SK-N-SH (cell line): ENCODE data around the gene MYLK. TPM values are rescaled to one million over a fixed set of nuclear protein-coding genes. Genes with fewer than 3 reads are reported as not detected.

Experiments used
- CTCF ChIA-PET: fragments of 300-600, 350-600 bp; formaldehyde crosslinking; extraction: SDS; loops from one replicate; lab custom pipeline; 2021; lab: Yijun Ruan, JAX
- POLR2A ChIA-PET: fragments of 350-600 bp; sonication (Branson Sonifier 250); formaldehyde crosslinking; extraction: SDS; loops from one replicate; lab custom pipeline; 2020; ENCODE audit warnings: antibody characterized with exemption, inconsistent platforms; lab: Yijun Ruan, JAX
- DNase-seq: peaks from one replicate; pipeline ENCODE4 v3.0.0; 2012
- H2AFZ ChIP-seq: fragments of 200-600 bp; sonication (generic); 2 replicates; pipeline ENCODE4 v1.8.1; 2016; ENCODE audit warnings: antibody characterized with exemption, mild to moderate bottlenecking, low read depth
- H3F3A ChIP-seq: fragments of 200-600 bp; sonication (generic); replicated peaks from 2 replicates; pipeline ENCODE3; 2016; ENCODE audit warnings: antibody characterized with exemption, mild to moderate bottlenecking; ENCODE audit not compliant: insufficient read depth
- H3K27ac ChIP-seq, 2 experiments: fragments of 200-500 bp in 1 of 2; fragments of 200-600 bp in 1 of 2; sonication (Bioruptor generic) in 1 of 2; sonication (generic), shearing (Covaris generic) in 1 of 2; 2 replicates each; pipeline versions ENCODE4 v1.5.1 to v1.6.1; 2014 to 2016; ENCODE audit warnings: low read depth in 2 of 2, inconsistent platforms in 1 of 2, low read length in 1 of 2, mild to moderate bottlenecking in 1 of 2, mixed read lengths in 1 of 2
- H3K27me3 ChIP-seq: fragments of 200-600 bp; sonication (generic), shearing (Covaris generic); 2 replicates; pipeline ENCODE4 v1.6.1; 2016; ENCODE audit warnings: mixed run types; ENCODE audit not compliant: insufficient read depth
- H3K36me3 ChIP-seq, 2 experiments: fragments of 200-500 bp in 1 of 2; fragments of 200-600 bp in 1 of 2; sonication (Bioruptor generic) in 1 of 2; sonication (generic) in 1 of 2; replicated peaks in 1 of 2; 2 replicates each; pipeline versions ENCODE3 to v1.5.1; 2014 to 2016; ENCODE audit warnings: low read length in 1 of 2, mild to moderate bottlenecking in 1 of 2; ENCODE audit not compliant: insufficient read depth in 2 of 2, control insufficient read depth in 1 of 2
- H3K4me1 ChIP-seq, 2 experiments: fragments of 200-500 bp in 1 of 2; fragments of 200-600 bp in 1 of 2; sonication (Bioruptor generic) in 1 of 2; sonication (generic), shearing (Covaris generic) in 1 of 2; 2 replicates each; pipeline versions ENCODE4 v1.5.1 to v1.6.1; 2014 to 2016; ENCODE audit warnings: low read depth in 1 of 2, low read length in 1 of 2, mixed run types in 1 of 2; ENCODE audit not compliant: insufficient read depth in 2 of 2, control insufficient read depth in 1 of 2
- H3K4me2 ChIP-seq: fragments of 200-600 bp; sonication (generic), shearing (Covaris generic); 2 replicates; pipeline ENCODE4 v1.6.1; 2017; ENCODE audit warnings: mixed run types
- H3K4me3 ChIP-seq, 2 experiments: fragments of 200-500 bp in 1 of 2; fragments of 200-600 bp in 1 of 2; sonication (Bioruptor generic) in 1 of 2; sonication (generic), shearing (Covaris generic) in 1 of 2; 2 replicates each; pipeline versions ENCODE4 v1.5.1 to v1.8.1; 2014 to 2016; ENCODE audit warnings: low read depth in 2 of 2, inconsistent platforms in 1 of 2, low read length in 1 of 2, mild to moderate bottlenecking in 1 of 2, mixed read lengths in 1 of 2, moderate library complexity in 1 of 2
- H3K79me2 ChIP-seq: fragments of 200-600 bp; sonication (generic); 2 replicates; pipeline ENCODE4 v1.8.1; 2017; ENCODE audit warnings: mild to moderate bottlenecking; ENCODE audit not compliant: insufficient read depth
- H3K9ac ChIP-seq: fragments of 200-600 bp; sonication (generic); 2 replicates; pipeline ENCODE4 v1.6.1; 2017; ENCODE audit warnings: mixed run types
- H3K9me2 ChIP-seq: fragments of 200-600 bp; sonication (generic); 2 replicates; pipeline ENCODE4 v1.6.1; 2017; ENCODE audit warnings: mixed run types
- H3K9me3 ChIP-seq: fragments of 200-600 bp; sonication (generic); 2 replicates; pipeline ENCODE4 v1.6.1; 2017; ENCODE audit warnings: mixed run types, mild to moderate bottlenecking, moderate library complexity
- H4K20me1 ChIP-seq: fragments of 200-600 bp; sonication (generic); 2 replicates; pipeline ENCODE4 v1.6.1; 2017; ENCODE audit warnings: mild to moderate bottlenecking, mixed run types; ENCODE audit not compliant: insufficient read depth
- ELF1 ChIP-seq: IDR thresholded peaks from 2 replicates; pipeline ENCODE4 v1.4.0; 2012
- EP300 ChIP-seq, 2 experiments: IDR thresholded peaks; 2 replicates each; pipeline versions ENCODE4 v1.4.0 to v1.6.1; 2012; ENCODE audit warnings: borderline replicate concordance in 1 of 2, low read depth in 1 of 2, low read length in 1 of 2
- EZH2phosphoT487 ChIP-seq: fragments of 200-600 bp; sonication (generic); IDR thresholded peaks from 2 replicates; pipeline ENCODE4 v1.6.1; 2017; ENCODE audit warnings: low read depth, mixed run types, mild to moderate bottlenecking, antibody characterized with exemption, moderate library complexity, borderline replicate concordance
- FOSL2 ChIP-seq: IDR thresholded peaks from 2 replicates; pipeline ENCODE4 v1.4.0; 2012; ENCODE audit warnings: low read depth, mild to moderate bottlenecking, moderate library complexity, borderline replicate concordance
- FOXM1 ChIP-seq: IDR thresholded peaks from 2 replicates; pipeline ENCODE4 v1.4.0; 2012; ENCODE audit warnings: low read depth, mild to moderate bottlenecking
- GABPA ChIP-seq: IDR thresholded peaks from 2 replicates; pipeline ENCODE4 v1.4.0; 2012; ENCODE audit warnings: low read depth, mild to moderate bottlenecking
- JUND ChIP-seq: IDR thresholded peaks from 2 replicates; pipeline ENCODE4 v1.4.0; 2012
- NRF1 ChIP-seq: IDR thresholded peaks from 2 replicates; pipeline ENCODE4 v1.6.1; 2012; ENCODE audit warnings: low read depth, mild to moderate bottlenecking, low read length
- POLR2AphosphoS5 ChIP-seq: IDR thresholded peaks from 2 replicates; pipeline ENCODE4 v1.6.1; 2012; ENCODE audit warnings: low read depth, low read length
- RAD21 ChIP-seq: IDR thresholded peaks from 2 replicates; pipeline ENCODE4 v1.6.1; 2012; ENCODE audit warnings: mild to moderate bottlenecking, low read length
- RXRA ChIP-seq: IDR thresholded peaks from 2 replicates; pipeline ENCODE4 v1.4.0; 2012; ENCODE audit warnings: low read depth, mild to moderate bottlenecking, borderline replicate concordance
- SIN3A ChIP-seq: IDR thresholded peaks from 2 replicates; pipeline ENCODE4 v1.6.1; 2012; ENCODE audit warnings: low read depth, mild to moderate bottlenecking, low read length, moderate library complexity, borderline replicate concordance
- TCF12 ChIP-seq: IDR thresholded peaks from 2 replicates; pipeline ENCODE4 v1.4.0; 2012
- TEAD4 ChIP-seq: IDR thresholded peaks from 2 replicates; pipeline ENCODE4 v1.4.0; 2012; ENCODE audit warnings: mild to moderate bottlenecking, borderline replicate concordance; ENCODE audit not compliant: insufficient read depth
- YY1 ChIP-seq: IDR thresholded peaks from 2 replicates; pipeline ENCODE4 v1.4.0; 2012; ENCODE audit warnings: low read depth, mild to moderate bottlenecking
- WGBS: methylation state at CpG from one replicate; pipeline ENCODE4 v1.1.6; 2017; ENCODE audit warnings: low lambda C conversion rate; 5-methylcytosine and 5-hydroxymethylcytosine counted together
- polyA plus RNA-seq, 3 experiments: library from polyadenylated mRNA; depleted of rRNA; stranded (reverse); fragments of >200 nt; gene quantifications; 2 replicates each; pipeline ENCODE4 v1.2.3, GENCODE V29; 2012
- TF ChIP-seq, protein P1 (sequence below): fragments of 200-600 bp; sonication (generic); IDR thresholded peaks from 2 replicates; pipeline ENCODE4 v1.6.1; 2017; ENCODE audit warnings: antibody characterized with exemption, mild to moderate bottlenecking, moderate library complexity
- TF ChIP-seq, protein P2 (sequence below): IDR thresholded peaks from 2 replicates; pipeline ENCODE4 v1.4.0; 2012; ENCODE audit warnings: low read depth

MYLK gene
- polyA plus RNA-seq, 1 of the 3 experiments (the other 2 are of a cell fraction): 272 TPM

DNA sequence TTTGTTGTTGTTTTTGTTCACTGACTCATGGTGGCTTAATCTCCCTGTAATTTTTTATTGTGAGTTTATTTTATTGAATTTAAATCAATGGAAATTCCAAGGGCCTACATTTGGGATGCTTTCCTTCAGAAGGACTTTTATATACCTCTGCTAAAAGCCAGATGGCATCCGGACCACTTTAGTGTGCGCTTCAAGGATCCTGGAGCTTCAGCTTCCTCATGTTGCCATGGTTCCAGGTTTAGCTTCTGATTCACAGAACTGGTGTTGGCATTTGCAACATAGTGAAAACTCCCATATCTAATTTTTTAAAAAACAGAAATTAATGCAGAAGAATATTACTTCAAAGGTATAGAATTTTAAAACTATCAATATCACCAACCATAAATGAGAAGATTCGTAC lies 290.8 kb downstream of the MYLK start:
- peaks cover 0 to 4% of the 10 kb centered on the region in 2 experiments; a peak in 3 of 4 replicates for H3K4me1 ChIP-seq
- H3K27me3 ChIP-seq: no peaks in the 10 kb centered on the region
- no peak overlapping the region for H2AFZ ChIP-seq
- no peaks in the 10 kb centered on the region for H3K9me3 ChIP-seq
- DNase-seq: no peak
- ChIA-PET CTCF (interaction anchor here (1.4 kb wide), 1 partner anchor 35 kb away, joined by 3 read pairs; no protein-coding TSS in a partner anchor), POLR2A (no interaction called here)
- no peak overlapping the region for H3K9ac ChIP-seq
- 98% methylated on average over 3 of the region's 3 CpGs for WGBS
- peaks cover 0 to 41% of the 10 kb centered on the region in 2 experiments for H3K36me3 ChIP-seq
- no peak for TF ChIP-seq RAD21
- no peak overlapping the region; a peak in 2 of 4 replicates for H3K27ac ChIP-seq
- H3K4me3 ChIP-seq: no peak overlapping the region
- H3K79me2 ChIP-seq: peaks cover 4% of the 10 kb centered on the region; the same call in 1 of the 2 replicates
- no peaks in the 10 kb centered on the region for H4K20me1 ChIP-seq
- H3F3A ChIP-seq: peaks cover 11% of the 10 kb centered on the region
- H3K9me2 ChIP-seq: no peaks in the 10 kb centered on the region; the same call in 1 of the 2 replicates
- no peak overlapping the region for H3K4me2 ChIP-seq

DNA sequence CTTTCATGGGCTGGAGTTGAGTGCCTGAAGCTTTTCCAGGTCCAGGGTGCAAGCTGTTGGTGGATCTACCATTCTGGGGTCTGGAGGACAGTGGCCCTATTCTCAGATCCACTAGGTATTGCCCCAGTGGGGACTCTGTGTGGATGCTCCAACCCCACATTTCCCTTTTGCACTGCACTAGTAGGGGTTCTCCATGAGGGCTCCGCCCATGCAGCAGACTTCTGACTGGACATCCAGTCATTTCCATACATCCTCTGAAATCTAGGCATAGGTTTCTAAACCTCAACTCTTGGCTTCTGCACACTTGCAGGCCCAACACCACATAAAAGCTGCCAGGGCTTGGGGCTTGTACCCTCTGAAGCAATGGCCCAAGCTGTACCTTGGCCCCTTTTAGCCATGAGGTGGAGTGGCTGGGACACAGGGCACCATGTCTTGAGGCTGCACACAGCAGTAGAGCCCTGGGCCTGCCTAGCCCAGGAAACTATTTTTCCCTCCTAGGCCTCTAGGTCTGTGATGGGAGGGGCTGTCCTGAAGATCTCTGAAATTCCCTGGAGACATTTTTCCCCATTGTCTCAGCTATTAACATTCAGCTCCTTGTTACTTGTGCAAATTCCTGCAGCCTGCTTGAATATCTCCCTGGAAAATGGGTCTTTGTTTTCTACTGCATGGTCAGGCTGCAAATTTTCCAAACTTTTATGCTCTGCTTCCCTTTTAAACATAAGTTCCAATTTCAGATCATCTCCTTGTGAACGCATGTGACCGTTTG lies 293.3 kb downstream of the MYLK start:
- POLR2A ChIA-PET: no interaction called here
- TF ChIP-seq RXRA: no peak
- TF ChIP-seq, protein P1, sequence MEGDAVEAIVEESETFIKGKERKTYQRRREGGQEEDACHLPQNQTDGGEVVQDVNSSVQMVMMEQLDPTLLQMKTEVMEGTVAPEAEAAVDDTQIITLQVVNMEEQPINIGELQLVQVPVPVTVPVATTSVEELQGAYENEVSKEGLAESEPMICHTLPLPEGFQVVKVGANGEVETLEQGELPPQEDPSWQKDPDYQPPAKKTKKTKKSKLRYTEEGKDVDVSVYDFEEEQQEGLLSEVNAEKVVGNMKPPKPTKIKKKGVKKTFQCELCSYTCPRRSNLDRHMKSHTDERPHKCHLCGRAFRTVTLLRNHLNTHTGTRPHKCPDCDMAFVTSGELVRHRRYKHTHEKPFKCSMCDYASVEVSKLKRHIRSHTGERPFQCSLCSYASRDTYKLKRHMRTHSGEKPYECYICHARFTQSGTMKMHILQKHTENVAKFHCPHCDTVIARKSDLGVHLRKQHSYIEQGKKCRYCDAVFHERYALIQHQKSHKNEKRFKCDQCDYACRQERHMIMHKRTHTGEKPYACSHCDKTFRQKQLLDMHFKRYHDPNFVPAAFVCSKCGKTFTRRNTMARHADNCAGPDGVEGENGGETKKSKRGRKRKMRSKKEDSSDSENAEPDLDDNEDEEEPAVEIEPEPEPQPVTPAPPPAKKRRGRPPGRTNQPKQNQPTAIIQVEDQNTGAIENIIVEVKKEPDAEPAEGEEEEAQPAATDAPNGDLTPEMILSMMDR: no peak
- CTCF ChIA-PET: no interaction called here

DNA sequence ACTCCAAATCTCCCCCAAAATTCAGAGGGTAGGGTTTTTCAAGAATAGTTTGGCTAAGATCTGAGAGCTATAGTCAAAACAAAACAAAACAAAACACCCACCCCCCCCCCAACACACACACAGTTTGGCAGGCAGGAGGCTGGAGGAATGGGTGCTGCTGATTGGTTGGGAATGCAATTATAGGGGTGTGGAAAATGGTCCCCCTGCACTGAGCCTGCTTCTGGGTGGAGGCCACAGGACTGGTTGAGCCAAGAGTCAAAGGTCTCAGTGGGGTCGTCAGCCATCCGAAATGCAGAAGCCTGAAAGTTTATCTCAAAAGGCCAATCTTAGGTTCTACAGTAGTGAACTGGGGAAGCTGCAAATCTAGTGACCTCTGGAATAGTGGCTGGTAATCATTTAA lies 296.7 kb downstream of the MYLK start:
- POLR2A ChIA-PET: no interaction called here
- no peaks in the 10 kb centered on the region for H4K20me1 ChIP-seq
- CTCF ChIA-PET: interaction anchor here (1.8 kb wide), 1 partner anchor 65 kb away, joined by 5 read pairs; no protein-coding TSS in a partner anchor

More for the DNA sequence above, 293.3 kb downstream of the MYLK start:
- H3K36me3 ChIP-seq: peaks cover 0 to 52% of the 10 kb centered on the region in 2 experiments
- no peaks in the 10 kb centered on the region; the same call in 1 of the 2 replicates for H3K9me2 ChIP-seq
- H3K4me2 ChIP-seq: no peak overlapping the region
- peaks cover 21% of the 10 kb centered on the region for H3F3A ChIP-seq
- H3K9me3 ChIP-seq: no peaks in the 10 kb centered on the region
- no peak overlapping the region for H3K27ac ChIP-seq
- H3K4me1 ChIP-seq: peaks cover 3 to 9% of the 10 kb centered on the region in 2 experiments; a peak in 3 of 4 replicates
- H4K20me1 ChIP-seq: no peaks in the 10 kb centered on the region
- H3K9ac ChIP-seq: no peak overlapping the region
- no peak for DNase-seq
- no peaks in the 10 kb centered on the region for H3K27me3 ChIP-seq
- no peak overlapping the region for H2AFZ ChIP-seq
- no peak overlapping the region for H3K4me3 ChIP-seq
- 95% methylated on average over 3 of the region's 3 CpGs for WGBS
- peaks cover 26% of the 10 kb centered on the region; the same call in 1 of the 2 replicates for H3K79me2 ChIP-seq

More for the DNA sequence above, 296.7 kb downstream of the MYLK start:
- TF ChIP-seq, protein P1: no peak
- TF ChIP-seq GABPA (no peak), YY1 (no peak), JUND (no peak), FOSL2 (no peak), TCF12 (no peak), FOXM1 (no peak), EP300 (IDR thresholded peaks at IDR 0.05; ENCODE audit: borderline replicate concordance in 1 of 2, low read depth in 1 of 2, low read length in 1 of 2) (no peak), RAD21 (no peak), EZH2phosphoT487 (no peak), RXRA (no peak), POLR2AphosphoS5 (no peak), TEAD4 (no peak), NRF1 (no peak), SIN3A (no peak), ELF1 (no peak)
- TF ChIP-seq, protein P2, sequence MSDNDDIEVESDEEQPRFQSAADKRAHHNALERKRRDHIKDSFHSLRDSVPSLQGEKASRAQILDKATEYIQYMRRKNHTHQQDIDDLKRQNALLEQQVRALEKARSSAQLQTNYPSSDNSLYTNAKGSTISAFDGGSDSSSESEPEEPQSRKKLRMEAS: no peak
- 83% methylated on average over 2 of the region's 2 CpGs for WGBS
- Histone ChIP-seq H3K4me2 (peak overlapping the region; percentile 75; the same call in 1 of the 2 replicates), H3K4me1 (peaks cover 4 to 9% of the 10 kb centered on the region in 2 experiments; a peak in 3 of 4 replicates), H3K27me3 (no peaks in the 10 kb centered on the region), H3F3A (peaks cover 15% of the 10 kb centered on the region), H3K79me2 (peaks cover 40% of the 10 kb centered on the region), H3K27ac (no peak overlapping the region), H3K4me3 (no peak overlapping the region), H3K36me3 (peaks cover 0 to 35% of the 10 kb centered on the region in 2 experiments), H3K9me2 (no peaks in the 10 kb centered on the region), H2AFZ (no peak overlapping the region), H3K9me3 (no peaks in the 10 kb centered on the region), H3K9ac (no peak overlapping the region)
- no peak for DNase-seq
